Gastrocnemius medialis (tissue), 4 donors: ENCODE results near the gene KIF3A. TPM values are rescaled to one million over a fixed set of nuclear protein-coding genes. Genes with fewer than 3 reads are reported as not detected.

Experiments
- ATAC-seq, 2 donors: fragments of 150-250 bp; one replicate each; pipeline ENCODE4 v1.9.1; 2016
- DNase-seq, 2 donors: peaks; one replicate each; pipeline ENCODE4 v3.0.0-alpha.2; 2019
- H3K27ac ChIP-seq, 4 donors: fragments of 200-600 bp; sonication (generic); 1 replicate in 1 of 4; 2 replicates in 3 of 4; pipeline ENCODE4 v1.5.1; 2016 to 2018; ENCODE audit warnings: mild to moderate bottlenecking in 2 of 4, moderate library complexity in 1 of 4
- H3K27me3 ChIP-seq, 3 donors: fragments of 200-600 bp; sonication (generic) in 2 of 3; 1 replicate in 1 of 3; 2 replicates in 2 of 3; pipeline versions ENCODE4 v1.5.1 to v1.6.0; 2016 to 2019; ENCODE audit warnings: mild to moderate bottlenecking in 1 of 3, moderate library complexity in 1 of 3
- H3K36me3 ChIP-seq, 2 donors: fragments of 200-600 bp; sonication (generic) in 1 of 2; one replicate each; pipeline ENCODE4 v1.5.1; 2017 to 2018
- H3K4me1 ChIP-seq, 2 donors: fragments of 200-600 bp; sonication (generic) in 1 of 2; one replicate each; pipeline ENCODE4 v1.5.1; 2016 to 2017; ENCODE audit warnings: mild to moderate bottlenecking in 2 of 2
- H3K4me3 ChIP-seq, 4 donors: fragments of 200-600 bp; sonication (generic) in 3 of 4; 1 replicate in 1 of 4; 2 replicates in 3 of 4; pipeline ENCODE4 v1.5.1; 2016 to 2019; ENCODE audit warnings: mild to moderate bottlenecking in 2 of 4
- H3K9me3 ChIP-seq, 3 donors: fragments of 200-600 bp; sonication (generic) in 2 of 3; 1 replicate in 1 of 3; 2 replicates in 2 of 3; pipeline ENCODE4 v1.5.1; 2016 to 2019
- POLR2A ChIP-seq, 2 donors: fragments of 450-650 bp; IDR thresholded peaks; one replicate each; pipeline ENCODE4 v1.6.1; 2017; ENCODE audit warnings: antibody characterized with exemption in 2 of 2, mild to moderate bottlenecking in 2 of 2, moderate library complexity in 2 of 2
- in situ Hi-C, 4 donors: fragments of 200-750 bp; cut with MboI; loops; one replicate each; pipeline versions ENCODE4 v1.15.0 to v1.8.0; 2017; ENCODE audit warnings: low sequenced_read_pairs in 4 of 4
- intact Hi-C: fragments of 100-400 bp; cut with DNase I; formaldehyde crosslinking; loops from one replicate; pipeline ENCODE4 v1.15.1; 2023; ENCODE audit warnings: low total_unique reads
- total RNA-seq, 4 donors: library from RNA; depleted of rRNA; stranded (reverse); fragments of >200 nt; gene quantifications; one replicate each; pipeline versions ENCODE4 v1.1.0 to v1.2.3, GENCODE V29; 2016
- TF ChIP-seq, protein P1 (sequence below), 5 experiments: fragments of 450-650 bp in 3 of 5; fragments of 200-600 bp in 2 of 5; sonication (generic) in 2 of 5; IDR thresholded peaks in 4 of 5; conservative IDR thresholded peaks in 1 of 5; 1 replicate in 4 of 5; 2 replicates in 1 of 5; pipeline ENCODE4 v1.5.1; 2016 to 2019; ENCODE audit warnings: antibody characterized with exemption in 5 of 5, mild to moderate bottlenecking in 3 of 5, moderate library complexity in 3 of 5

KIF3A gene
- total RNA-seq = 1 to 10 TPM; 2.5 to 4.2 (median 3.4) TPM

GRCh38 chr5:132736853-132737833, at the start of gene KIF3A:
KIF3A (minus strand) TSS chr5:132737546; CDS start chr5:132737419, 127 bp downstream.
- peak; percentile 88 to 93 for DNase-seq
- no peaks in the 10 kb centered on the region for H3K9me3 ChIP-seq
- intact Hi-C loops (loop anchor here (5.0 kb wide), 2 partner anchors 40 to 85 kb away; partner anchors contain the start of gene SEPTIN8), in situ Hi-C loops (no loop called here)
- H3K4me3 ChIP-seq = peak within 1 kb of the TSS; percentile 74 to 89 (median 86)
- no peak for TF ChIP-seq POLR2A (IDR thresholded peaks at IDR 0.05)
- TF ChIP-seq, protein P1, sequence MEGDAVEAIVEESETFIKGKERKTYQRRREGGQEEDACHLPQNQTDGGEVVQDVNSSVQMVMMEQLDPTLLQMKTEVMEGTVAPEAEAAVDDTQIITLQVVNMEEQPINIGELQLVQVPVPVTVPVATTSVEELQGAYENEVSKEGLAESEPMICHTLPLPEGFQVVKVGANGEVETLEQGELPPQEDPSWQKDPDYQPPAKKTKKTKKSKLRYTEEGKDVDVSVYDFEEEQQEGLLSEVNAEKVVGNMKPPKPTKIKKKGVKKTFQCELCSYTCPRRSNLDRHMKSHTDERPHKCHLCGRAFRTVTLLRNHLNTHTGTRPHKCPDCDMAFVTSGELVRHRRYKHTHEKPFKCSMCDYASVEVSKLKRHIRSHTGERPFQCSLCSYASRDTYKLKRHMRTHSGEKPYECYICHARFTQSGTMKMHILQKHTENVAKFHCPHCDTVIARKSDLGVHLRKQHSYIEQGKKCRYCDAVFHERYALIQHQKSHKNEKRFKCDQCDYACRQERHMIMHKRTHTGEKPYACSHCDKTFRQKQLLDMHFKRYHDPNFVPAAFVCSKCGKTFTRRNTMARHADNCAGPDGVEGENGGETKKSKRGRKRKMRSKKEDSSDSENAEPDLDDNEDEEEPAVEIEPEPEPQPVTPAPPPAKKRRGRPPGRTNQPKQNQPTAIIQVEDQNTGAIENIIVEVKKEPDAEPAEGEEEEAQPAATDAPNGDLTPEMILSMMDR (IDR thresholded peaks at IDR 0.05 in 4 of 5, conservative IDR thresholded peaks at IDR 0.05 in 1 of 5) = peak in 2 of 5 experiments; percentile 38 to 40
- H3K4me1 ChIP-seq = peaks cover 5 to 7% of the 10 kb centered on the region in 2 donors
- H3K36me3 ChIP-seq = no peaks in the 10 kb centered on the region
- peaks cover 0 to under 1% (median 0%) of the 10 kb centered on the region in 3 donors for H3K27me3 ChIP-seq
- peak within 1 kb of the TSS; percentile 57 to 65 (median 58) for H3K27ac ChIP-seq
- ATAC-seq = peak; percentile 99

DNA sequence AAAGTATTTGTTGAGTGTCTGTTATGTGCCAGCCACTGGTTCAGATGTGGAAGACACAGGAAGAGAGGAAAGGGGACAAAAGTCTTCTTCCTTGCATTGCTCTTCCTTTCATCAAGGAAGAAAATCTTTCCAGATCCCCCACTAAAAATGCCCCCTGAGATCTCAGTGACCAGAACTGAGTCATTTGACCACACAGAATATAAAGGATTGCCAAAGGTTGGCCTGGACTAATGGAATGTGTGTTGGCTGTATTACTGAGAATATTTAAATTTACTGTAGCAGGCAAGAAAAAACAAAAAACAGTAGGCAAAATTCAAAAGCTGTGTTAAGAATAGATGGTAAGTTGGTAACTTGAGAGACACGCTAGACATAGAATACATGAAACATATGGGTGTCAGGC, 49.7 kb upstream of the KIF3A start:
- intact Hi-C loops = no loop called here
- no peaks in the 10 kb centered on the region for H3K27me3 ChIP-seq
- no peak overlapping the region for H3K27ac ChIP-seq
- H3K4me1 ChIP-seq = no peaks in the 10 kb centered on the region
- no peak for ATAC-seq
- in situ Hi-C loops = no loop called here
- no peaks in the 10 kb centered on the region for H3K36me3 ChIP-seq
- H3K4me3 ChIP-seq = no peak overlapping the region
- TF ChIP-seq, protein P1 (IDR thresholded peaks at IDR 0.05 in 4 of 5, conservative IDR thresholded peaks at IDR 0.05 in 1 of 5) = no peak
- TF ChIP-seq POLR2A (IDR thresholded peaks at IDR 0.05) = no peak
- DNase-seq = no peak
- no peaks in the 10 kb centered on the region for H3K9me3 ChIP-seq

DNA sequence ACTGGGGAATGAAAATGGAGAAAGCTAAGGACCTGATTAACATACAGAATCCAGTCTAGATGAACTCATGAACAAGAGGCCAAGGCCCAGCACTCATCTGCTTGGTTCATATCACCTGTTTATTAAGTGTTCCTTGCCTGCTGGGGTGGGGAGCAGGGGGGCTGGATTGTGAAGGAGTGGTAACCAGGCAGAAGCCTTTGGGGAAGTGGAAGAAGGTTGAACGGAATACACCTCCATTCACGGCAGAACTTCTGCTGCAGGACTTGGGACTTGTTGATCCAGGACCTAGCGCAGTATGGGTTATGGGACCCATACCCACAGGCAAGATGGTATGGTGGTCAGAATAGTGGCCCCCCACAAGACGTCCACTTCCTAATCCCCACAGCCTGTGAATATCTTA, 48.5 kb upstream of the KIF3A start:
- H3K9me3 ChIP-seq = no peaks in the 10 kb centered on the region
- no peak overlapping the region for H3K27ac ChIP-seq
- intact Hi-C loops = no loop called here
- in situ Hi-C loops = no loop called here
- no peak for DNase-seq
- ATAC-seq = no peak
- no peaks in the 10 kb centered on the region for H3K27me3 ChIP-seq
- no peaks in the 10 kb centered on the region for H3K36me3 ChIP-seq
- no peak overlapping the region for H3K4me3 ChIP-seq
- TF ChIP-seq, protein P1 (IDR thresholded peaks at IDR 0.05 in 4 of 5, conservative IDR thresholded peaks at IDR 0.05 in 1 of 5) = no peak
- no peak for TF ChIP-seq POLR2A (IDR thresholded peaks at IDR 0.05)
- H3K4me1 ChIP-seq = no peaks in the 10 kb centered on the region

- no peak for TF ChIP-seq POLR2A (IDR thresholded peaks at IDR 0.05)
- TF ChIP-seq, protein P1 (IDR thresholded peaks at IDR 0.05 in 4 of 5, conservative IDR thresholded peaks at IDR 0.05 in 1 of 5) = no peak
- H3K36me3 ChIP-seq = no peaks in the 10 kb centered on the region
- no peaks in the 10 kb centered on the region for H3K4me1 ChIP-seq
- intact Hi-C loops = no loop called here
- H3K9me3 ChIP-seq = no peaks in the 10 kb centered on the region
- in situ Hi-C loops = no loop called here
- no peaks in the 10 kb centered on the region for H3K27me3 ChIP-seq
- H3K27ac ChIP-seq = no peak overlapping the region
- no peak overlapping the region for H3K4me3 ChIP-seq
- ATAC-seq (no peak), DNase-seq (no peak)
These were observed 48.0 kb upstream of the KIF3A start for GRCh38 chr5:132785365-132785764.
